GM23338 (cell line): Measurements from ENCODE around the gene DUS2. TPM values are rescaled to one million over a fixed set of nuclear protein-coding genes. Genes with fewer than 3 reads are reported as not detected.

Source experiments
- ATAC-seq: fragments of 200-7000 bp; cut with Tn5 transposase; 3 replicates; pipeline ENCODE4 v1.9.1; 2020
- DNase-seq: peaks from one replicate; pipeline ENCODE4 v3.0.0-alpha.2; 2015; ENCODE audit warnings: low spot score
- H2AFZ ChIP-seq: fragments of 200-600 bp; sonication (generic); 2 replicates; pipeline ENCODE4 v1.8.0; 2016; ENCODE audit warnings: antibody characterized with exemption, mild to moderate bottlenecking, moderate library complexity
- H3F3A ChIP-seq: fragments of 200-600 bp; sonication (generic); replicated peaks from 2 replicates; pipeline ENCODE4 v1.8.0; 2017; ENCODE audit warnings: antibody characterized with exemption, mixed run types, low read depth
- H3K27ac ChIP-seq: fragments of 200-600 bp; sonication (generic); 2 replicates; pipeline ENCODE4 v1.6.1; 2016; ENCODE audit warnings: low read depth
- H3K27me3 ChIP-seq: fragments of 200-600 bp; sonication (generic); 2 replicates; pipeline ENCODE4 v1.8.0; 2016; ENCODE audit warnings: mild to moderate bottlenecking, mixed run types, moderate library complexity; ENCODE audit not compliant: insufficient read depth
- H3K36me3 ChIP-seq: fragments of 200-600 bp; sonication (generic); 2 replicates; pipeline ENCODE4 v1.8.0; 2016; ENCODE audit warnings: mild to moderate bottlenecking; ENCODE audit not compliant: insufficient read depth
- H3K4me1 ChIP-seq: fragments of 200-600 bp; sonication (generic); 2 replicates; pipeline ENCODE4 v1.8.0; 2016; ENCODE audit warnings: mild to moderate bottlenecking, moderate library complexity; ENCODE audit not compliant: insufficient read depth
- H3K4me2 ChIP-seq: fragments of 200-600 bp; sonication (generic); 2 replicates; pipeline ENCODE4 v1.7.1; 2017; ENCODE audit warnings: mixed run types
- H3K4me3 ChIP-seq: fragments of 200-600 bp; sonication (generic); 2 replicates; pipeline ENCODE4 v1.6.1; 2016; ENCODE audit warnings: mixed run types
- H3K79me2 ChIP-seq: fragments of 200-600 bp; sonication (generic); replicated peaks from 2 replicates; pipeline ENCODE4 v1.8.0; 2017; ENCODE audit warnings: mild to moderate bottlenecking; ENCODE audit not compliant: insufficient read depth
- H3K9me2 ChIP-seq: fragments of 200-600 bp; sonication (generic); 2 replicates; pipeline ENCODE4 v1.8.0; 2017; ENCODE audit not compliant: insufficient read depth
- H4K20me1 ChIP-seq: fragments of 200-600 bp; sonication (generic); replicated peaks from 2 replicates; pipeline ENCODE4 v1.8.0; 2017; ENCODE audit warnings: mild to moderate bottlenecking; ENCODE audit not compliant: insufficient read depth
- H3K27ac Mint-ChIP-seq: 2 replicates; pipeline ENCODE4 v1.8.0; 2020; ENCODE audit warnings: inconsistent platforms, mild to moderate bottlenecking, moderate library complexity, mixed read lengths
- H3K27me3 Mint-ChIP-seq: 3 replicates; pipeline ENCODE4 v1.8.0; 2022; ENCODE audit warnings: low read depth, mild to moderate bottlenecking, moderate library complexity, mixed read lengths, inconsistent platforms; ENCODE audit not compliant: insufficient read depth, poor library complexity
- H3K36me3 Mint-ChIP-seq: 3 replicates; pipeline ENCODE4 v1.8.0; 2021; ENCODE audit warnings: low read depth, mild to moderate bottlenecking, inconsistent platforms, moderate library complexity, mixed read lengths
- H3K4me1 Mint-ChIP-seq: 3 replicates; pipeline ENCODE4 v1.8.0; 2020; ENCODE audit warnings: mild to moderate bottlenecking, inconsistent platforms, mixed read lengths
- H3K4me3 Mint-ChIP-seq: 3 replicates; pipeline ENCODE4 v1.8.0; 2021; ENCODE audit warnings: moderate library complexity, mild to moderate bottlenecking, inconsistent platforms, mixed read lengths
- H3K9me3 Mint-ChIP-seq: 3 replicates; pipeline ENCODE4 v1.8.0; 2020; ENCODE audit warnings: moderate library complexity, mild to moderate bottlenecking, inconsistent platforms, mixed read lengths
- CREB1 ChIP-seq: fragments of 250-450 bp; sonication (Bioruptor Pico); IDR thresholded peaks from 2 replicates; pipeline ENCODE4 v1.5.0; 2020; ENCODE audit warnings: low read depth, mild to moderate bottlenecking, moderate library complexity
- EZH2 ChIP-seq: fragments of 200-600 bp; sonication (generic); IDR thresholded peaks from one replicate; pipeline ENCODE4 v1.8.0; 2017; ENCODE audit warnings: antibody characterized with exemption, mild to moderate bottlenecking, low read depth; ENCODE audit not compliant: unreplicated experiment
- EZH2phosphoT487 ChIP-seq: fragments of 200-600 bp; sonication (generic); IDR thresholded peaks from one replicate; pipeline ENCODE4 v1.8.1; 2018; ENCODE audit warnings: antibody characterized with exemption; ENCODE audit not compliant: unreplicated experiment
- JUNB ChIP-seq: IDR thresholded peaks from one replicate; pipeline ENCODE4 v1.6.1; 2016; ENCODE audit warnings: antibody characterized with exemption; ENCODE audit not compliant: unreplicated experiment
- NANOG ChIP-seq: IDR thresholded peaks from 2 replicates; pipeline ENCODE4 v1.6.1; 2016; ENCODE audit warnings: antibody characterized with exemption, borderline replicate concordance
- POLR2AphosphoS5 ChIP-seq: IDR thresholded peaks from 2 replicates; pipeline ENCODE4 v1.6.1; 2016; ENCODE audit warnings: antibody characterized with exemption, low read depth
- STAT1 ChIP-seq: IDR thresholded peaks from one replicate; pipeline ENCODE4 v1.6.1; 2016; ENCODE audit warnings: antibody characterized with exemption; ENCODE audit not compliant: unreplicated experiment
- ZNF114 ChIP-seq: fragments of 250-450 bp; sonication (Bioruptor Pico); IDR thresholded peaks from 2 replicates; pipeline ENCODE4 v1.5.0; 2020; ENCODE audit warnings: mild to moderate bottlenecking, moderate library complexity
- ZNF331 ChIP-seq: fragments of 250-450 bp; sonication (Bioruptor Pico); IDR thresholded peaks from 2 replicates; pipeline ENCODE4 v1.5.0; 2020; ENCODE audit warnings: low read depth, mild to moderate bottlenecking, moderate library complexity
- polyA plus RNA-seq: library from polyadenylated mRNA; unstranded; fragments of >200 nt; fragmentation: Nextera tagmentation; extraction: Ambion mirVana; gene quantifications from 2 replicates; pipeline ENCODE4 v1.2.1, GENCODE V29; 2016
- total RNA-seq: library from RNA; depleted of rRNA; stranded (reverse); fragments of >200 nt; shearing (Covaris generic); gene quantifications from 2 replicates; pipeline ENCODE4 v1.2.3, GENCODE V29; 2014
- TF ChIP-seq, protein P1 (sequence below): IDR thresholded peaks from one replicate; pipeline ENCODE4 v1.6.1; 2018; ENCODE audit warnings: antibody characterized with exemption; ENCODE audit not compliant: unreplicated experiment
- TF ChIP-seq, protein P2 (sequence below): IDR thresholded peaks from 2 replicates; pipeline ENCODE4 v1.6.1; 2016; ENCODE audit warnings: antibody characterized with exemption
- TF ChIP-seq, protein P3 (sequence below), 2 experiments: fragments of 200-600 bp in 1 of 2; sonication (generic) in 1 of 2; conservative IDR thresholded peaks; 2 replicates each; pipeline versions ENCODE4 v1.5.1 to v1.6.1; 2016 to 2017; ENCODE audit warnings: antibody characterized with exemption in 2 of 2, low read depth in 2 of 2, mild to moderate bottlenecking in 2 of 2, moderate library complexity in 1 of 2

DUS2 gene
- total and polyA plus RNA-seq, 2 experiments from 2014 or later: 13.3 to 26.4 TPM

DNA sequence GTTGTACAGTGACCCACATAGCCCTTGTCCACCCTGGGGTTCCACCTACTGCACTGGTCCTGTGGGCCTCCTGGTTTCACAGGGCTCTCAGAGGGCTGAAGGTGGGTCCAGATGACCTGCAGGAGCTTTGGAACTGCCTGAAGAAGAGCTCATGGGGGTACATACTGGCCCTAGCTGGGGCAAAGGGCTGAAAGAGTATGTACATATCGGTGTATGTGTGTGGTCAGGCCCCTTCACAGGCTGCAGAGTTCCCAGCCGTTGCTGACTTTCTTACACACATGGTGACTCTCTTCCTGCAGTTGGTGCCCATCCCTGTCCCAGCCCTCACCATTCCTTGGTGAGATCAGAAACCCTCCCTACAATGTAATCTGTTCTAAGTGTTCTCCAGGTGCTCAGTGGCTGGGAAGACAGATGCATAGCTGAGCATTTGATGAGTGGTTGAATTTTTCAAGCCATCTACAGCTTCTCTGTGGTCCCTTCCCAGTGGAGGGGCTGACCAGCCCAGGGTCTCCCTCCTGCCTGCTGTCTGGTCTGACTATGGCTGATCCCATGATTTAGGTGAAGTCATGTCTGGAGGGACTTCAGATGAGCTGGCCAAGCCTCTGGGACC is 59.6 kb downstream of the DUS2 start (continued):
- TF ChIP-seq, protein P1, sequence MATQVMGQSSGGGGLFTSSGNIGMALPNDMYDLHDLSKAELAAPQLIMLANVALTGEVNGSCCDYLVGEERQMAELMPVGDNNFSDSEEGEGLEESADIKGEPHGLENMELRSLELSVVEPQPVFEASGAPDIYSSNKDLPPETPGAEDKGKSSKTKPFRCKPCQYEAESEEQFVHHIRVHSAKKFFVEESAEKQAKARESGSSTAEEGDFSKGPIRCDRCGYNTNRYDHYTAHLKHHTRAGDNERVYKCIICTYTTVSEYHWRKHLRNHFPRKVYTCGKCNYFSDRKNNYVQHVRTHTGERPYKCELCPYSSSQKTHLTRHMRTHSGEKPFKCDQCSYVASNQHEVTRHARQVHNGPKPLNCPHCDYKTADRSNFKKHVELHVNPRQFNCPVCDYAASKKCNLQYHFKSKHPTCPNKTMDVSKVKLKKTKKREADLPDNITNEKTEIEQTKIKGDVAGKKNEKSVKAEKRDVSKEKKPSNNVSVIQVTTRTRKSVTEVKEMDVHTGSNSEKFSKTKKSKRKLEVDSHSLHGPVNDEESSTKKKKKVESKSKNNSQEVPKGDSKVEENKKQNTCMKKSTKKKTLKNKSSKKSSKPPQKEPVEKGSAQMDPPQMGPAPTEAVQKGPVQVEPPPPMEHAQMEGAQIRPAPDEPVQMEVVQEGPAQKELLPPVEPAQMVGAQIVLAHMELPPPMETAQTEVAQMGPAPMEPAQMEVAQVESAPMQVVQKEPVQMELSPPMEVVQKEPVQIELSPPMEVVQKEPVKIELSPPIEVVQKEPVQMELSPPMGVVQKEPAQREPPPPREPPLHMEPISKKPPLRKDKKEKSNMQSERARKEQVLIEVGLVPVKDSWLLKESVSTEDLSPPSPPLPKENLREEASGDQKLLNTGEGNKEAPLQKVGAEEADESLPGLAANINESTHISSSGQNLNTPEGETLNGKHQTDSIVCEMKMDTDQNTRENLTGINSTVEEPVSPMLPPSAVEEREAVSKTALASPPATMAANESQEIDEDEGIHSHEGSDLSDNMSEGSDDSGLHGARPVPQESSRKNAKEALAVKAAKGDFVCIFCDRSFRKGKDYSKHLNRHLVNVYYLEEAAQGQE: no peak
- TF ChIP-seq EZH2 (no peak), EZH2phosphoT487 (no peak), ZNF114 (CRISPR knock-in tag) (no peak), JUNB (no peak)

DNA sequence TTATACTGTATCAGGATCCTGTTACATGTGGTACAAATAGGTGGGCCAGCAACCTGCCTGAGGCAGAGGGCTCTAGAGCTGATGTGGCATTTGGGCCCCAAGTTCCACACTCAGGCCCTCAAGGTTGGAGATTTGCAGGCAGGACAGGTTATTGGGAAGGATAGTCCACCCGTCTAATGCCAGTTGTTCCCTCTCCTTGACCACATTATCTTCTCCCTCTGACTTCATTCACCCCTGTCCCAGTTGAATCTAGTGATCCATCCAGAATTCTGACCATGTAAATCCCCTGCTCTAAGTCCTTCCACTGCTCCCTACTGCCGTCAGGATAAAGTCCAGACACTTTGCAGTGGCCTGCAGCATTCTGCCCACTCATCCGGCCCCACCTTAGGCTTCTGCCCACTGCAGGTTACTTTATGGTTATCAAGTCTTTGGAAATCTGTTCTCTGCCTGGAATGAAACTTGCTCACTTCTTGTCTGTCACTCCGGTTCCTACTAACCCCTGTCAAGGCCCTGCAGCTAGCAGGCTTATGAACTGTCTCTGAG is 60.2 kb downstream of the DUS2 start:
- peaks cover 14% of the 10 kb centered on the region for H3K4me1 Mint-ChIP-seq
- peaks cover 12% of the 10 kb centered on the region for H3K27me3 Mint-ChIP-seq
- peaks cover 19% of the 10 kb centered on the region for H3K4me1 ChIP-seq
- peaks cover 9% of the 10 kb centered on the region for H3F3A ChIP-seq
- no peaks in the 10 kb centered on the region for H3K9me3 Mint-ChIP-seq
- no peaks in the 10 kb centered on the region for H3K36me3 ChIP-seq
- H3K36me3 Mint-ChIP-seq: peaks cover 1% of the 10 kb centered on the region; the same call in 2 of the 3 replicates
- H2AFZ ChIP-seq: no peak overlapping the region; the same call in 1 of the 2 replicates
- peaks cover 15% of the 10 kb centered on the region for H4K20me1 ChIP-seq
- peak overlapping the region; percentile 86 for H3K4me3 Mint-ChIP-seq
- peaks cover 27% of the 10 kb centered on the region for H3K79me2 ChIP-seq
- no peak overlapping the region for H3K27ac Mint-ChIP-seq
- H3K27ac ChIP-seq: 0 out of 2 replicates have a peak overlapping the region, but pooled peaks have one; percentile 98
- H3K4me3 ChIP-seq: peak overlapping the region; percentile 60
- no peaks in the 10 kb centered on the region for H3K27me3 ChIP-seq
- DNase-seq (no peak), ATAC-seq (no peak)
- H3K9me2 ChIP-seq: no peaks in the 10 kb centered on the region
- peak overlapping the region; percentile 99 for H3K4me2 ChIP-seq
- TF ChIP-seq, protein P2, sequence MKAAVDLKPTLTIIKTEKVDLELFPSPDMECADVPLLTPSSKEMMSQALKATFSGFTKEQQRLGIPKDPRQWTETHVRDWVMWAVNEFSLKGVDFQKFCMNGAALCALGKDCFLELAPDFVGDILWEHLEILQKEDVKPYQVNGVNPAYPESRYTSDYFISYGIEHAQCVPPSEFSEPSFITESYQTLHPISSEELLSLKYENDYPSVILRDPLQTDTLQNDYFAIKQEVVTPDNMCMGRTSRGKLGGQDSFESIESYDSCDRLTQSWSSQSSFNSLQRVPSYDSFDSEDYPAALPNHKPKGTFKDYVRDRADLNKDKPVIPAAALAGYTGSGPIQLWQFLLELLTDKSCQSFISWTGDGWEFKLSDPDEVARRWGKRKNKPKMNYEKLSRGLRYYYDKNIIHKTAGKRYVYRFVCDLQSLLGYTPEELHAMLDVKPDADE: no peak
- TF ChIP-seq ZNF114 (CRISPR knock-in tag) (no peak), JUNB (no peak), ZNF331 (CRISPR knock-in tag) (no peak), CREB1 (CRISPR knock-in tag) (no peak), EZH2phosphoT487 (no peak), EZH2 (no peak), NANOG (no peak), POLR2AphosphoS5 (no peak), STAT1 (no peak)
- TF ChIP-seq, protein P3, sequence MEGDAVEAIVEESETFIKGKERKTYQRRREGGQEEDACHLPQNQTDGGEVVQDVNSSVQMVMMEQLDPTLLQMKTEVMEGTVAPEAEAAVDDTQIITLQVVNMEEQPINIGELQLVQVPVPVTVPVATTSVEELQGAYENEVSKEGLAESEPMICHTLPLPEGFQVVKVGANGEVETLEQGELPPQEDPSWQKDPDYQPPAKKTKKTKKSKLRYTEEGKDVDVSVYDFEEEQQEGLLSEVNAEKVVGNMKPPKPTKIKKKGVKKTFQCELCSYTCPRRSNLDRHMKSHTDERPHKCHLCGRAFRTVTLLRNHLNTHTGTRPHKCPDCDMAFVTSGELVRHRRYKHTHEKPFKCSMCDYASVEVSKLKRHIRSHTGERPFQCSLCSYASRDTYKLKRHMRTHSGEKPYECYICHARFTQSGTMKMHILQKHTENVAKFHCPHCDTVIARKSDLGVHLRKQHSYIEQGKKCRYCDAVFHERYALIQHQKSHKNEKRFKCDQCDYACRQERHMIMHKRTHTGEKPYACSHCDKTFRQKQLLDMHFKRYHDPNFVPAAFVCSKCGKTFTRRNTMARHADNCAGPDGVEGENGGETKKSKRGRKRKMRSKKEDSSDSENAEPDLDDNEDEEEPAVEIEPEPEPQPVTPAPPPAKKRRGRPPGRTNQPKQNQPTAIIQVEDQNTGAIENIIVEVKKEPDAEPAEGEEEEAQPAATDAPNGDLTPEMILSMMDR (conservative IDR thresholded peaks at IDR 0.05; ENCODE audit: low read depth in 2 of 2): no peak
- TF ChIP-seq, protein P1: no peak
